DMS153 treated with DMSO at 0.1 percent for 48 hours (cell line): ENCODE data around the gene ABCC10.
"Not testable (repeated sequence)": the region's sequence is repeated elsewhere in the genome, so short reads cannot be mapped to it uniquely, and the experiment has no call there.

Experiments used
- DNase-seq: peaks from one replicate; lab custom pipeline; 2025; ENCODE audit not compliant: unreplicated experiment; lab: John Stamatoyannopoulos, UW

Gene ABCC10

DNA sequence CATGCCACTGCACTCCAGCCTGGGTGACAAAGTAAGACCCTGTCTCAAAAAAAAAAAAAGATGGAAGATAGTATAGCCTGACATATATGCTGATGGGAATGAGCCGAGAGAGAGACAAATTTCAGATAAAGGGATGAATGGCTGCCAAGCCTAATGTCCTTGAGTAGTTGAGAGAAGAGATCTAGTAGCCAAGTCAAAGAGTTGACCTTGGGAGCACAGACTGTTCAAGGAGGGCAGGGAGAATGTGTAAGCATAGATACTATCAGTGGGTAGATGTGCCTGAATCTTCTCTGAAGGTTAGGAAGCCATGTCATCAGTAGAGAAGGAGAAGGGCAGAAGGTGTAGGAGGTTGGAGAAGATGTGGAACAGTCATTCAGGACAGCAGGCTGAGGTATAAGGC is 20.0 kb upstream of the ABCC10 start:
- DNase-seq = no peak

GRCh38 chr6:43408259-43408658 is 19.1 kb upstream of the ABCC10 start:
- DNase-seq = no peak

DNA sequence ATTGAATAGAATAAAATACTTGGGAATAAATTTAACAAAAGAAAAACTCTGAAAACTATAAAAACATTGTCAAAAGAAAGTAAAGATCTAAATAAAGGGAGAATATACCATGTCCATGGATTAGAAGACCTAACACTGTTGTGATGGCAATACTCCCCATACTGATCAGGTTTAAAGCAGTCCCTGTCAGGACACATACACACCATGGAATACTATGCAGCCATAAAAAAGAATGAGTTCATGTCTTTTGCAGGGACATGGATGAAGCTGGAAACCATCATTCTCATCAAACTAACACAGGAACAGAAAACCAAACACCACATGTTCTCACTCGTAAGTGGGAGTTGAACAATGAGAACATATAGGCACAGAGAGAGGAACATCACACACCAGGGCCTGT is 16.6 kb upstream of the ABCC10 start:
- not testable (repeated sequence) for DNase-seq

DNA sequence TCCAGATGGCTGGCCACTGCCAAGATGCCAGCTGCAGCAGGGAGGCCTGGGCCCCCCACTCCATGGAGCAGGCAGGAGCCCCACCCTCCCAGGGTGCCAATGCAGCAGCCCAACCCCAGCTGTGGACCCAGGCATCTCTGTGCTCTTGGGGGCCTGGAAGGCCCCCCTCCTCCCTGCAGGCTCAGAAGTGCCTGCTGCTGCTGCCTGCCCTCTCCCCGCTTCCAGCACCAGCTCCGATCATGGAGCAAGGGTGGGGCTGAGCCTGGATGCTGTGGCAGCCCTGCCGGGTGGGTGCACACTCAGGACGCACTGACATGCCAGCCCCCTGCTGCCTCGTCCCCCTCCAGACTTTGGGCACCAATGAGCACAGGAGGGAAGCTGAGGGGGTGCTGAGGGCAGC is 14.8 kb upstream of the ABCC10 start:
- no peak for DNase-seq

DNA sequence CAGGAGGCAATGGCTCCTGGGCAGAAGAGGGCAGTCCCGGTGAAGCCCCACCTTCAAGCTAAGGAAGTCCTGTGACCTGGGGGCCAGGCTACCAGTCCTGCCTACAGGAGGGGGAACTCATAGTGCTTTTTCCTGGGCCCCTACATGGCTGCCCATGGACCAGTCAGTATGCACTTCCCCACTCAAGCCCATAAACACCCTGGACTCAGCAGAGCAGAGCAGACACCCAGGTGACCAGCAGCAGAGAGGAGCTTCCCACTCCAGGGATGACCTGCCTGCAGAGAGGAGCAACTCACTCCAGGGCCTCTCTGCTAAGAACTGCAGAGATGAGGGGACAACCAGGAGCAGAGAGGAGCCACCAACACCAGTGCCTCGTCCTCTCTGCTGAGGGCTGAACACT is 14.3 kb upstream of the ABCC10 start:
- DNase-seq = no peak

DNA sequence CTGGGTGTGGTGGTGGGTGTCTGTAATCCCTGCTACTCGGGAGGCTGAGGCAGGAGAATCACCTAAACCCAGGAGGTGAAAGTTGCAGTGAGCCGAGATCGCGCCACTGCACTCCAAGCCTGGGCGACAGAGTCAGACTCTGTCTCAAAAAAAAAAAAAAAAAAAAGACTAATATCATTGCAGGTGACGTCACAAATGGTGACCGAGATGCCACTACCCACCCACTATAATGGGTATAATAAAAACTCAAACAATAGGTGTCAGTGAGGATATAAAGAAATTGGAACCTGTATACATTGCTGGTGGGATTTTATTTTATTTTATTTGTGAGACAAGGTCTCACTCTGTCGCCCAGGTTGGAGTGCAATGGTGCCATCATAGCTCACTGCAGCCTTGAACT is 12.1 kb upstream of the ABCC10 start:
- DNase-seq = not testable (repeated sequence)

DNA sequence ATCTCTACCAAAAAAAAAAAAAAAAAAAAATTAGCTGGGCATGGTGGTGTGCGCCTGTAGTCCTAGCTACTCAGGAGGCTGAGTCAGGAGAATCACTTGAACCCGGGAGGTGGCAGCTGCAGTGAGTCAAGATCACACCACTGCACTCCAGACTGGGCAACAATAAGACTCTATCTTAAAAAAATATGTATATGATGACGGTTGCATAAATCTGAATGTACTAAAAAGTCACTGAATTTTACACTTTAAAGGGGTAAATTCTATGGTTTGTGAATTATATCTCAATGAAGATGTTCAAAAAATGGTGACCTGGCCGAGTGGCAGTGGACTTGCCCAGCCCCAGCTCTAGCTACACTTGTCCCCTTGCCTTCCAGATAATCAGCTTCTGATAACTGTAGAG is 10.4 kb upstream of the ABCC10 start:
- no peak for DNase-seq

- DNase-seq = no peak
Measured at GRCh38 chr6:43420012-43420709, 7.2 kb upstream of the ABCC10 start.

- no peak for DNase-seq
Measured at GRCh38 chr6:43421831-43422230, 5.5 kb upstream of the ABCC10 start.

GRCh38 chr6:43425083-43425482 is 2.3 kb upstream of the ABCC10 start:
- not testable (repeated sequence) for DNase-seq

DNA sequence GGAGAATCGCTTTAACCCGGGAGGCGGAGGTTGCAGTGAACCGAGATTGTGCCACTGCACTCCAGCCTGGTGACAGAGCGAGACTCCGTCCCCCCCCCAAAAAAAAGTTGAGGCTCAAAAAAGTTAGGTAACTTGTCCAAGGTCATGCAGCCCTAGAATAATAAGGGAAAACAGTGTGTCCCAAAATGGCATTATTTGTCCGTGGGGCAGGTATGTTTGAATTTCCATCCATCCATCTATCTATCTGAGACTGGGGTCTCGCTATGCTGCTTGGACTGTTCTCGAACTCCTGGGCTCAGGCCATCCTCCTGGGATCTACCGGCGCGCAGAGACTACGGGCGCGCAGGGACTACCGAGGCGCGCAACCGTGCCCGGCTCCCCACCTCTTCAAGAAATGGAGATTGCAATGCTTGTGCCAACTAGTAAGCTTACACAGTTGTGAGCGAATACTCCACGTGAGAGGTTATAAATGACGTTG is 374 bp upstream of the ABCC10 start:
- no peak for DNase-seq

GRCh38 chr6:43428112-43428570 is 800 bp downstream of the ABCC10 start:
- DNase-seq = no peak

- DNase-seq = no peak
Measured at GRCh38 chr6:43428874-43429273, 1.5 kb downstream of the ABCC10 start.

- no peak for DNase-seq
Measured at GRCh38 chr6:43432009-43432945, 4.9 kb downstream of the ABCC10 start.

DNA sequence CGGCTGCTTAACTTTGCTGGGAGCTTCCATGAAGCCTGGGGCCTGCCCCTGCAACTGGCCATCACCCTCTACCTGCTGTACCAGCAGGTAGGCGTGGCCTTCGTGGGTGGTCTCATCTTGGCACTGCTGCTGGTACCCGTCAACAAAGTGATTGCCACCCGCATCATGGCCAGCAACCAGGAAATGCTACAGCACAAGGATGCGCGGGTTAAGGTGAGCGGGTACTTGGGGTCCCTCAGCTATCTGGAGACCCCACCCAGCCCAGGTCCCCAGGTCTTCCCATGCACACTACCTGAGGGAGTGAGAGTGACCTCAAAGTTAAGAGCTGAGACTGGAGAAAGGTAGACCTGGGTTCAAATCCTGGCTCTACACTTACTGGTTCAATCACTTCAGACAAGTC is 5.8 kb downstream of the ABCC10 start:
- DNase-seq = no peak

- DNase-seq = no peak
Measured at GRCh38 chr6:43434001-43434840, 6.9 kb downstream of the ABCC10 start.

DNA sequence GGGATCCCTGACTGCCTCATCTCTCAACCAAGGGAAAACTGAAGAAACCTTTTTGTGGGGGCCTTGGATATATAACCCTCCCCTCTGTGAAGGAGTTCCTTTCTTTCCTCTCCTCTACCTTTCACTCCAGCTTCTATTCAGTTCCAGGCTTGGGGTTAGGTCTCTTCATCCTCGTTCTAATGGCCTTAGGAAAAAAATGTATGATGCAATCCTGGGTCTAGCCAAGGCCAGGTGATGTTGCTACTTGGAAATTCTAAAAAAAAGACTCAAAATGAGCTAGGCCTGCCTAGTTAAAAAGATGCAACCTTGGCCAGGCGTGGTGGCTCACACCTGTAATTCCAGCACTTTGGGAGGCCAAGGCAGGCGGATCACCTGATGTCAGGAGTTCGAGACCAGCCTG is 7.6 kb downstream of the ABCC10 start:
- no peak for DNase-seq

- no peak for DNase-seq
Measured at GRCh38 chr6:43435682-43436437, 8.5 kb downstream of the ABCC10 start.

DNA sequence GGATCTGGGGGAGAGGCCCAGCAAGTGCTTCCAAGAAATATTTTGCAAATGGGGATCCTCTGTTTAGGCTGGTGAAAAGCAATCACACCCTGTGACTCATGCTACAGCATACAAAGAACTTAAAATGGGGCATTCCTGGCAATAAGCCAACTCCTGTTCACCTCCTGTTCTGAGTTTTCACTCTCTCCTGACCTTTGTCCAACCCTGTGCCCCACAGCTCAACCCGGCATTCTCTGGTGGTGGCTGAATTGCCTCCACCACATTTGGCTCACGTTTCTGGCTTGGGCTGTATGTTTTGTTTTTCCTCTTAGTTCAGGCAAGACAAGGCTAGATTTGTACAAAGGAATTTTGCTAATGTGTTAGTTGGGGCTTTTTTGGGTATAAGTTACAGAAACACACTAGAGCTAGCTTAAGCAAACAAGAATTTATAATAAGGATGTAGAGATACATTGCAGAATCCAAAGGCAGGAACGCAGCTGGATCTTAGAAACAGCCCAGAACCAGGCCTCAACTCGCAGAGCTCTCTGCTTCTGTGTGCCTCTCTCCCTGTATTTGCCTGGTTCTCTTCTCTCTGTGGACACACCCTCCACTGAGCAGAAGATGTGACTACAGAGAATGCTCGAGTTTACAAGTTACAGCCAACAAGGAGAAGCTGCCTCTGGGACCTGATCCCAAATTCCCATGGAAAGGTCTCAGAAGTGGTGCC is 9.4 kb downstream of the ABCC10 start:
- no peak for DNase-seq

GRCh38 chr6:43437700-43438099 is 10.4 kb downstream of the ABCC10 start:
- DNase-seq = no peak
